ENCODE measurements around the gene MYL5.

Gene MYL5

DNA sequence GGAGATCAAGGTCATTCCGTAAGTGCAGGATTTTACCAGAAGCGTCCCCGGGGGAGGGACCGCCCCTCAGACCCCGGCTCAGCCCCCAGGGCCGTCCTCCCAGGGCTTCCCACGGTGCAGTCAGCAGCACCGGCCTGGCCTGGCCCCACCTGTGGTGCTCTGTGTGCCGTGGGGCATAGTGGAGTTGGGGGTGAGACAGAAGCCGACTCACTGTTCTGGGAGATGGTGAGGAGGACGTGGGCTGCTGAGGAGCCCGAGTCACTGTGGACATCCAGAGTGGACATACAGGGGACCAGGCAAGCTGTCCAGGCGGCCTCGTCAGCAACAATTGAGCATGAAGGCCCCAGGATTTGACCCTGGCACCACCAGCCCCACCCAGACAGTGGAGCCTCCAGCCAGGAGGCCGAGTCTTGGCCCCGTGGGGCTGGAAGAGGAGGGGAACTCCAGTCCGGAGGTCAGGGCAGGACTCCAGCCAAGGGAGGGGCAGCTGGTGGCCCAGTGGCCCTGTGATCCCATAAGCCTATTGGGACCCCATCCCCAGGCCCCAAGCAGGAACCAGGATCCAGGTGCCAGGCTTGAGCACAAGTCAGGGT is 19.4 kb upstream of the MYL5 start:
- H3K4me3 ChIP-seq (ENCODE audit: control insufficient read depth in 1 of 7, extremely low read depth in 1 of 7, insufficient read depth in 4 of 7, low read depth in 2 of 7, low read length in 6 of 7) = no peak overlapping the region
- ChIA-PET POLR2A (no interaction called here), CTCF (no interaction called here)
- H3K27ac ChIP-seq (ENCODE audit: insufficient read depth in 1 of 2, low read depth in 1 of 2, low read length in 2 of 2, poor library complexity in 1 of 2, severe bottlenecking in 2 of 2) = no peak overlapping the region
- H3K4me1 ChIP-seq (ENCODE audit: control extremely low read depth in 1 of 4, control insufficient read depth in 4 of 4, insufficient read depth in 4 of 4, low read length in 3 of 4) = no peaks in the 10 kb centered on the region
- WGBS (ENCODE audit: insufficient coverage) = 76% methylated on average over 17 of the region's 17 CpGs
- no peaks in the 10 kb centered on the region for H3K9me3 ChIP-seq (ENCODE audit: control extremely low read depth in 1 of 5, control insufficient read depth in 4 of 5, insufficient read depth in 2 of 5, low read depth in 1 of 5, low read length in 4 of 5)
- H3K36me3 ChIP-seq (ENCODE audit: control insufficient read depth in 4 of 4, insufficient read depth in 4 of 4, low read length in 3 of 4) = peaks cover 0 to 7% (median under 1%) of the 10 kb centered on the region in 4 experiments
- DNase-seq = no peak
- peaks cover 0 to 45% (median 0%) of the 10 kb centered on the region in 5 experiments for H3K27me3 ChIP-seq (replicated peaks in 2 of 5; ENCODE audit: control insufficient read depth in 4 of 5, insufficient read depth in 5 of 5, low read length in 4 of 5)

DNA sequence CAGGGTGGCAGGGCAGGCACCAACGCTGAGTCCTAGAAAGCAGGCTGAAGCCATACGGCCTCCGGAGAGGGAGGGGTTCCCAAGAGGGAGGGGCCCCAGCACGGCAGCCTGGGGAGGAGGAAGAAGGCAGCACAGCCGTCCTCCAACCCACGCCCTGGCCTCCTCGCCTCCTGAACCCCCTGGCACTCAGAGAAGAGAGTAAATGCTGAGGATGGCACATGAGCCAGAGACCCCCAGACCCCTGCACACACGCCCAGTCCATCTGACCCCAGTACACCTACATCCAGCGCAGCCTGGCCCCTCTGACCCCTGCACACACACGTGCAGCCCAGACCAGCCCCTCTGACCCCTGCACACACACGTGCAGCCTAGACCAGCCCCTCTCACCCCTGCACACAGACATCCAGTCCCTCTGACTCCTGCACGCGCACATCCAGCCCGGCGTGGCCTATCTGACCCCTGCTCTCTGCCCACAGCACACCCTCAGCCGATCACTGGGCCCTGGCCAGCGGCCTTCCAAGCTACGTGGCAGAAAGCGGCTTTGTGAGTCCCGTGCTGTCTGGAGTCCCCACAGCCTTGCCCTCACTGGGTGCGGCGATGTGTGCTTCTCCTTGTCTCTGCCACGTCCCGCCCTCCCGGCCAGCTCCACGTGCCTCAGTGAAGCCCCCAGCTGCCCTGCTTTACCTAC is 18.7 kb upstream of the MYL5 start:
- Histone ChIP-seq H3K36me3 (ENCODE audit: control insufficient read depth in 4 of 4, insufficient read depth in 4 of 4, low read length in 3 of 4) (peaks cover 0 to 9% (median 4%) of the 10 kb centered on the region in 4 experiments), H3K4me1 (ENCODE audit: control extremely low read depth in 1 of 4, control insufficient read depth in 4 of 4, insufficient read depth in 4 of 4, low read length in 3 of 4) (no peaks in the 10 kb centered on the region), H3K9me3 (ENCODE audit: control extremely low read depth in 1 of 5, control insufficient read depth in 4 of 5, insufficient read depth in 2 of 5, low read depth in 1 of 5, low read length in 4 of 5) (no peaks in the 10 kb centered on the region), H3K4me3 (ENCODE audit: control insufficient read depth in 1 of 7, extremely low read depth in 1 of 7, insufficient read depth in 4 of 7, low read depth in 2 of 7, low read length in 6 of 7) (no peak overlapping the region), H3K27ac (ENCODE audit: insufficient read depth in 1 of 2, low read depth in 1 of 2, low read length in 2 of 2, poor library complexity in 1 of 2, severe bottlenecking in 2 of 2) (no peak overlapping the region), H3K27me3 (replicated peaks in 2 of 5; ENCODE audit: control insufficient read depth in 4 of 5, insufficient read depth in 5 of 5, low read length in 4 of 5) (peaks cover 0 to 40% (median 0%) of the 10 kb centered on the region in 5 experiments)
- no peak for DNase-seq
- ChIA-PET CTCF (no interaction called here), POLR2A (no interaction called here)
- 82% methylated on average over 18 of the region's 26 CpGs for WGBS (ENCODE audit: insufficient coverage)

DNA sequence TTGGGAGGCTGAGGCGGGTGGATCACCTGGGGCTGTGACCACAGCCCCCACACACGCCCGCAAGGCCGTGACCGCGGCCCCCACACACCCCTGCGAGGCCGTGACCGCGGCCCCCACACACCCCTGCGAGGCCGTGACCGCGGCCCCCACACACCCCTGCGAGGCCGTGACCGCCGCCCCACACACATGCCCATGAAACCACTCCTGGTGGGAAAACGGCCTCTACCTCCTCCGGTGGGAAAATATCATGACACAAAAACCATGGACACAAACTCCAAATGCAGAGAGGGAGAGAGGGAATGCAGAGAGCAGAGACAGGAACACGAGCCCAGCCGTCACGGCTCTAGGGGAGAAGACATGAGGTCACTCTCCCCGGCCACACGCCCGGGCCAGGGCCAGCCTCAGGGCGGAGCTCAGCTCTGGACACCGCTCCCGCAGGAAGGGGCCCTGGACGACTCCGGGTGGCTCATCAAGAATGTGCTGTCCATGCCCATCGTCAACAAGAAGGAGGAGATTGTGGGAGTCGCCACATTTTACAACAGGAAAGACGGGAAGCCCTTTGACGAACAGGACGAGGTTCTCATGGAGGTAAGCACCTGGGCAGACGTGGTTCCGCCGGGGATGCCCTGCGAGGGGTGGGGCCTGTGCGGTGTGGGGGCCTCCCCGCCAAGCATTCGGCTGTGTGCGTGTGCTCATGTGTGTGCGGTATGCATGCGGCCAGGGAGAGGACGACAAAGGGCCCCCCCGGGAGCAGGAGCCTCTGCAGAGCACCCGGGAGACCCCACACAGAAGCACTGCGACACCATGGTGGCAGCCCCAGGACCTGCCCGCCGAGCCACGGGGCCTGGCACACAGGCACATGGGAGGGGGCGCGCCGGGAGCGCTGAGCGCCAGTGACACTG is 17.7 kb upstream of the MYL5 start:
- Histone ChIP-seq H3K9me3 (ENCODE audit: control extremely low read depth in 1 of 5, control insufficient read depth in 4 of 5, insufficient read depth in 2 of 5, low read depth in 1 of 5, low read length in 4 of 5) (no peaks in the 10 kb centered on the region), H3K4me3 (ENCODE audit: control insufficient read depth in 1 of 7, extremely low read depth in 1 of 7, insufficient read depth in 4 of 7, low read depth in 2 of 7, low read length in 6 of 7) (no peak overlapping the region), H3K4me1 (ENCODE audit: control extremely low read depth in 1 of 4, control insufficient read depth in 4 of 4, insufficient read depth in 4 of 4, low read length in 3 of 4) (no peaks in the 10 kb centered on the region), H3K36me3 (ENCODE audit: control insufficient read depth in 4 of 4, insufficient read depth in 4 of 4, low read length in 3 of 4) (peaks cover 0 to 12% (median 5%) of the 10 kb centered on the region in 4 experiments), H3K27me3 (replicated peaks in 2 of 5; ENCODE audit: control insufficient read depth in 4 of 5, insufficient read depth in 5 of 5, low read length in 4 of 5) (peaks cover 0 to 29% (median 0%) of the 10 kb centered on the region in 5 experiments), H3K27ac (ENCODE audit: insufficient read depth in 1 of 2, low read depth in 1 of 2, low read length in 2 of 2, poor library complexity in 1 of 2, severe bottlenecking in 2 of 2) (no peak overlapping the region)
- DNase-seq = peak in 1 of 3 donors; percentile 24
- WGBS (ENCODE audit: insufficient coverage) = 82% methylated on average over 44 of the region's 58 CpGs
- POLR2A ChIA-PET = no interaction called here
- CTCF ChIA-PET = no interaction called here

DNA sequence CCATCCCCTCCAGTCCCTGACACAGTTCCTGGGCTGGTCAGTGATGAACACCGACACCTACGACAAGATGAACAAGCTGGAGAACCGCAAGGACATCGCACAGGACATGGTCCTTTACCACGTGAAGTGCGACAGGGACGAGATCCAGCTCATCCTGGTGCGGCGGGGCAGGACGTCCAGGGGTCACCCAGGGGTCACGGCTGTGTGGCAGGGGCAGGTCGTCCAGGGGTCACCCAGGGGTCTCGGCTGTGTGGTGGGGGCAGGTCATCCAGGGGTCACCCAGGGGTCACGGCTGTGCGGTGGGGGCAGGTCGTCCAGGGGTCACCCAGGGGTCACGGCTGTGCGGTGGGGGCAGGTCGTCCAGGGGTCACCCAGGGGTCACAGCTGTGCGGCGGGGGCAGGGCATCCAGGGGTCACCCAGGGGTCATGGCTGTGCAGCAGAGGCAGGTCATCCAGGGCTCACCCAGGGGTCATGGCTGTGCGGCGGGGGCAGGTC is 17.0 kb upstream of the MYL5 start:
- Histone ChIP-seq H3K27ac (ENCODE audit: insufficient read depth in 1 of 2, low read depth in 1 of 2, low read length in 2 of 2, poor library complexity in 1 of 2, severe bottlenecking in 2 of 2) (no peak overlapping the region), H3K36me3 (ENCODE audit: control insufficient read depth in 4 of 4, insufficient read depth in 4 of 4, low read length in 3 of 4) (peaks cover 0 to 17% (median 8%) of the 10 kb centered on the region in 4 experiments), H3K27me3 (replicated peaks in 2 of 5; ENCODE audit: control insufficient read depth in 4 of 5, insufficient read depth in 5 of 5, low read length in 4 of 5) (peaks cover 0 to 22% (median 0%) of the 10 kb centered on the region in 5 experiments), H3K4me1 (ENCODE audit: control extremely low read depth in 1 of 4, control insufficient read depth in 4 of 4, insufficient read depth in 4 of 4, low read length in 3 of 4) (no peaks in the 10 kb centered on the region), H3K9me3 (ENCODE audit: control extremely low read depth in 1 of 5, control insufficient read depth in 4 of 5, insufficient read depth in 2 of 5, low read depth in 1 of 5, low read length in 4 of 5) (no peaks in the 10 kb centered on the region), H3K4me3 (ENCODE audit: control insufficient read depth in 1 of 7, extremely low read depth in 1 of 7, insufficient read depth in 4 of 7, low read depth in 2 of 7, low read length in 6 of 7) (no peak overlapping the region)
- POLR2A ChIA-PET = no interaction called here
- CTCF ChIA-PET = no interaction called here
- 92% methylated on average over 13 of the region's 23 CpGs for WGBS (ENCODE audit: insufficient coverage)
- no peak for DNase-seq

DNA sequence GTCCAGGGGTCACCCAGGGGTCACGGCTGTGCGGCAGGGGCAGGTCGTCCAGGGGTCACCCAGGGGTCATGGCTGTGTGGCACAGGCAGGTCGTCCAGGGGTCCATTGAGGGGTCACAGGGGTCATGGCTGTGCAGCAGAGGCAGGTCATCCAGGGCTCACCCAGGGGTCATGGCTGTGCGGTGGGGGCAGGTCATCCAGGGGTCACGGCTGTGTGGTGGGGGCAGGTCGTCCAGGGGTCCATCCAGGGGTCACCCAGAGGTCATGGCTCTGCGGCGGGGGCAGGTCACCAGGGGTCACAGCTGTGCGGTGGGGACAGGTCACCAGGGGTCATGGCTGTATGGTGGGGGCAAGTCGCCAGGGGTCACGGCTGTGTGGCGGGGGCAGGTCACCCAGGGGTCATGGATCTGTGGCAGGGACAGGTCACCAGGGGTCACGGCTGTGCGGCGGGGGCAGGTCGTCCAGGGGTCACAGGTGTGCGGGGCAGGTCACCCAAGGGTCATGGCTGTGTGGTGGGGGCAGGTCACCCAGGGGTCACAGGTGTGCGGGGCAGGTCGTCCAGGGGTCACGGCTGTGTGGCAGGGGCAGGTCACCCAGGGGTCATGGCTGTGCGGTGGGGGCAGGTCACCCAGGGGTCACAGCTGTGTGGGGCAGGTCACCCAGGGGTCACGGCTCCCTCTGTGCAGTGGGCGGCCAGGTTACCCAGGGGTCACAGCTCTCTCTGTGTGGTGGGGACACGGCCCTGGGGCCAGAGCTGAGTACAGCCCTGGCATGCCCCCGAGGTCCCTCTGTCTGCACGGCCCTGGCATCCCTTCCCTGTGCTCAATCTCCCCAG is 16.3 kb upstream of the MYL5 start:
- H3K27ac ChIP-seq (ENCODE audit: insufficient read depth in 1 of 2, low read depth in 1 of 2, low read length in 2 of 2, poor library complexity in 1 of 2, severe bottlenecking in 2 of 2) = no peak overlapping the region
- peaks cover 0 to 3% (median 3%) of the 10 kb centered on the region in 4 experiments for H3K4me1 ChIP-seq (ENCODE audit: control extremely low read depth in 1 of 4, control insufficient read depth in 4 of 4, insufficient read depth in 4 of 4, low read length in 3 of 4)
- peaks cover 0 to 18% (median 8%) of the 10 kb centered on the region in 4 experiments for H3K36me3 ChIP-seq (ENCODE audit: control insufficient read depth in 4 of 4, insufficient read depth in 4 of 4, low read length in 3 of 4)
- H3K27me3 ChIP-seq (replicated peaks in 2 of 5; ENCODE audit: control insufficient read depth in 4 of 5, insufficient read depth in 5 of 5, low read length in 4 of 5) = peaks cover 0 to 18% (median 0%) of the 10 kb centered on the region in 5 experiments
- CTCF ChIA-PET = no interaction called here
- peak in 1 of 3 donors; percentile 18 for DNase-seq
- no peaks in the 10 kb centered on the region for H3K9me3 ChIP-seq (ENCODE audit: control extremely low read depth in 1 of 5, control insufficient read depth in 4 of 5, insufficient read depth in 2 of 5, low read depth in 1 of 5, low read length in 4 of 5)
- no peak overlapping the region for H3K4me3 ChIP-seq (ENCODE audit: control insufficient read depth in 1 of 7, extremely low read depth in 1 of 7, insufficient read depth in 4 of 7, low read depth in 2 of 7, low read length in 6 of 7)
- WGBS (ENCODE audit: insufficient coverage) = 95% methylated on average over 18 of the region's 27 CpGs
- POLR2A ChIA-PET = no interaction called here

DNA sequence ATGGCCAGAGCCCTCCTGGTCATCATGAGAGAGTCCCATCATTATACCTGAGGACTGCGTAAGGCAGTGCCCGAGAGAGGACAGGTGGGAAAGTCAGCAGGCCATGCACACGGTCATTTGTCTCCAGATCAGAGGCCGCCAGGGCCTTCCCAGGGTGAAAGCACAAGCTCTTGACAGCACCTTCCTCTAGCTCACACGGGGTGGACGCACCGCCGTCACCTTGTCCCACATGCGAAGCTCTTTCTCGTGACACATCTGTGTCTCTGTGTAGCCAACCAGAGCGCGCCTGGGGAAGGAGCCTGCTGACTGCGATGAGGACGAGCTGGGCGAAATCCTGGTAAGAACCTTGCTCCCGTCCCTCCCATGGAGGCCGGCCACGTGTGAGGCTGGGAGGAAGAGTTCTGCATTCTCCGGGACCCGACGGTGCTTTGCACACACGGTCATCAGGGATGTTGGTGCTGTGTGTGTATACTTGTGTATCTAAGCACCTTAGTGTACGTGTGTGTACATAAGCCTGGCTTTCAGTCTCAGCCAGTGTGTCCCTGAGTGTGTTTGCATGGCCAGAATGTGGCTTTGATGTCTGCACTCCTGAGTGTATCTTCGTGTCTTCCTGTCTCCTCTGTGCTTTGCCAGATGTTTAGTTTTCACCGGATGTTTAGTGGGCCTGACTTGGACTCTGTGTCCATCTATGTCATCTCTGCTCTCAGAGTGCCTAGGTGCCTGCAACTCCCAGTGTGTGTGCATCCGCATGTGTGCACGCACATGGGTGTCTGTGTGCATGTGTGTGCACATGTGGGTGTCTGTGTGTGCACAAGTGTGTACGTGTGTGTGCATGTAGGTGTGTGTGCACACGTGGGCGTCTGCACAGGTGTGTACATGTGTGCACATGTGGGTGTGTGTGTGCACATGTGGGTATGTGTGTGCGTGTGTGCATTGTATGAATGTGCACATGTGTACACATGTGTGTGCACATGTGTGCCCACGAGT is 15.4 kb upstream of the MYL5 start:
- DNase-seq = peak in 2 of 3 donors; percentile 17 to 36
- CTCF ChIA-PET = no interaction called here
- POLR2A ChIA-PET = no interaction called here
- Histone ChIP-seq H3K9me3 (ENCODE audit: control extremely low read depth in 1 of 5, control insufficient read depth in 4 of 5, insufficient read depth in 2 of 5, low read depth in 1 of 5, low read length in 4 of 5) (no peaks in the 10 kb centered on the region), H3K27me3 (replicated peaks in 2 of 5; ENCODE audit: control insufficient read depth in 4 of 5, insufficient read depth in 5 of 5, low read length in 4 of 5) (peaks cover 0 to 14% (median 0%) of the 10 kb centered on the region in 5 experiments), H3K27ac (ENCODE audit: insufficient read depth in 1 of 2, low read depth in 1 of 2, low read length in 2 of 2, poor library complexity in 1 of 2, severe bottlenecking in 2 of 2) (no peak overlapping the region), H3K4me1 (ENCODE audit: control extremely low read depth in 1 of 4, control insufficient read depth in 4 of 4, insufficient read depth in 4 of 4, low read length in 3 of 4) (peaks cover 0 to 9% (median 8%) of the 10 kb centered on the region in 4 experiments), H3K36me3 (ENCODE audit: control insufficient read depth in 4 of 4, insufficient read depth in 4 of 4, low read length in 3 of 4) (peaks cover 0 to 18% (median 8%) of the 10 kb centered on the region in 4 experiments), H3K4me3 (ENCODE audit: control insufficient read depth in 1 of 7, extremely low read depth in 1 of 7, insufficient read depth in 4 of 7, low read depth in 2 of 7, low read length in 6 of 7) (no peak overlapping the region)
- 97% methylated on average over 23 of the region's 32 CpGs for WGBS (ENCODE audit: insufficient coverage)
